ENCODE results near the gene KRT17. TPM values are rescaled to one million over a fixed set of nuclear protein-coding genes. Genes with fewer than 3 reads are reported as not detected.

Gene KRT17
- total RNA-seq, 1 donor from 2014 or later = not detected

GRCh38 chr17:41659427-41660212, 35.2 kb upstream of the KRT17 start:
- Mint-ChIP-seq H3K4me3 (no peak overlapping the region), H3K4me1 (no peaks in the 10 kb centered on the region), H3K36me3 (ENCODE audit: low read depth) (no peaks in the 10 kb centered on the region), H3K27ac (ENCODE audit: unreplicated experiment) (no peak overlapping the region), H3K27me3 (ENCODE audit: low read depth) (peaks cover 18% of the 10 kb centered on the region), H3K9me3 (no peaks in the 10 kb centered on the region)
- no peak for DNase-seq (ENCODE audit: low read depth, low spot score)
- no peak for TF ChIP-seq CTCF (conservative IDR thresholded peaks at IDR 0.05)

GRCh38 chr17:41658846-41659245, 34.5 kb upstream of the KRT17 start:
- no peaks in the 10 kb centered on the region for H3K9me3 Mint-ChIP-seq
- no peak for TF ChIP-seq CTCF (conservative IDR thresholded peaks at IDR 0.05)

GRCh38 chr17:41657936-41658335, 33.6 kb upstream of the KRT17 start:
- Mint-ChIP-seq H3K9me3 (no peaks in the 10 kb centered on the region), H3K4me1 (no peaks in the 10 kb centered on the region), H3K27ac (ENCODE audit: unreplicated experiment) (no peak overlapping the region), H3K36me3 (ENCODE audit: low read depth) (no peaks in the 10 kb centered on the region), H3K4me3 (no peak overlapping the region), H3K27me3 (ENCODE audit: low read depth) (peaks cover 3% of the 10 kb centered on the region)
- DNase-seq (ENCODE audit: low read depth, low spot score) = no peak
- TF ChIP-seq CTCF (conservative IDR thresholded peaks at IDR 0.05) = no peak

More at GRCh38 chr17:41658846-41659245, 34.5 kb upstream of the KRT17 start:
- Mint-ChIP-seq H3K4me1 (no peaks in the 10 kb centered on the region), H3K4me3 (no peak overlapping the region), H3K27me3 (ENCODE audit: low read depth) (peaks cover 11% of the 10 kb centered on the region), H3K27ac (ENCODE audit: unreplicated experiment) (no peak overlapping the region), H3K36me3 (ENCODE audit: low read depth) (no peaks in the 10 kb centered on the region)
- no peak for DNase-seq (ENCODE audit: low read depth, low spot score)

- Mint-ChIP-seq H3K9me3 (no peaks in the 10 kb centered on the region), H3K4me3 (no peak overlapping the region), H3K27ac (ENCODE audit: unreplicated experiment) (no peak overlapping the region), H3K36me3 (ENCODE audit: low read depth) (no peaks in the 10 kb centered on the region), H3K27me3 (ENCODE audit: low read depth) (peaks cover 3% of the 10 kb centered on the region), H3K4me1 (no peaks in the 10 kb centered on the region)
- TF ChIP-seq CTCF (conservative IDR thresholded peaks at IDR 0.05) = no peak
- no peak for DNase-seq (ENCODE audit: low read depth, low spot score)
Observed at GRCh38 chr17:41657176-41657754, 32.9 kb upstream of the KRT17 start.

- Mint-ChIP-seq H3K27me3 (ENCODE audit: low read depth) (peaks cover 3% of the 10 kb centered on the region), H3K4me3 (no peak overlapping the region), H3K9me3 (no peaks in the 10 kb centered on the region), H3K4me1 (no peaks in the 10 kb centered on the region), H3K27ac (ENCODE audit: unreplicated experiment) (peak overlapping the region; percentile 94), H3K36me3 (ENCODE audit: low read depth) (no peaks in the 10 kb centered on the region)
- no peak for TF ChIP-seq CTCF (conservative IDR thresholded peaks at IDR 0.05)
- no peak for DNase-seq (ENCODE audit: low read depth, low spot score)
Observed at GRCh38 chr17:41656249-41657023, 32.1 kb upstream of the KRT17 start.

Data from neural crest cell (in vitro differentiated cells).